Ovary (tissue), 9 donors: ENCODE results near the gene TNFRSF9. TPM values are rescaled to one million over a fixed set of nuclear protein-coding genes. Genes with fewer than 3 reads are reported as not detected.

Experiments
- DNase-seq, 5 donors: peaks; one replicate each; pipeline ENCODE4 v3.0.0-alpha.2; 2019 to 2020
- H3K27ac ChIP-seq, 2 donors: fragments of 200-600 bp; one replicate each; pipeline versions ENCODE4 v1.5.1 to v1.8.0; 2019 to 2022
- H3K27me3 ChIP-seq: fragments of 200-600 bp; one replicate; pipeline ENCODE4 v1.8.0; 2022
- H3K36me3 ChIP-seq: fragments of 200-600 bp; sonication (generic); one replicate; pipeline ENCODE4 v1.5.1; 2019
- H3K4me1 ChIP-seq: one replicate; pipeline ENCODE4 v1.8.1; 2013; ENCODE audit warnings: mild to moderate bottlenecking, moderate library complexity; ENCODE audit not compliant: insufficient read depth
- H3K4me3 ChIP-seq: fragments of 200-600 bp; sonication (generic); one replicate; pipeline ENCODE4 v1.5.1; 2017
- H3K9me3 ChIP-seq, 2 donors: fragments of 200-600 bp in 1 of 2; sonication (generic) in 1 of 2; one replicate each; pipeline versions ENCODE4 v1.5.1 to v1.8.1; 2013 to 2019; ENCODE audit warnings: mild to moderate bottlenecking in 1 of 2, moderate library complexity in 1 of 2
- EP300 ChIP-seq: sonication (generic); formaldehyde crosslinking; IDR thresholded peaks from one replicate; pipeline ENCODE4 v1.6.1; 2017; ENCODE audit warnings: antibody characterized with exemption
- POLR2A ChIP-seq: fragments of 450-650 bp; IDR thresholded peaks from one replicate; pipeline ENCODE4 v1.6.1; 2017; ENCODE audit warnings: antibody characterized with exemption, mild to moderate bottlenecking, moderate library complexity
- WGBS, 3 donors: extraction: QIAGEN DNeasy Blood & Tissue Kit in 1 of 3; methylation state at CpG; one replicate each; pipeline versions ENCODE4 v1.1.5 to v1.1.7; 2013 to 2017; 5-methylcytosine and 5-hydroxymethylcytosine counted together
- intact Hi-C, 4 donors: fragments of 100-400 bp; cut with DNase I; formaldehyde crosslinking; loops; one replicate each; pipeline versions ENCODE4 v1.11.0 to v1.15.1; 2022 to 2023
- polyA plus RNA-seq, 2 donors: library from polyadenylated mRNA; stranded (reverse); fragments of 200-250 nt in 1 of 2; fragments of 350-450 nt in 1 of 2; fragmentation: Illumina TruSeq in 1 of 2; extraction: RNeasy Lipid Tissue Mini Kit (QIAGEN cat#74804) in 1 of 2; gene quantifications; one replicate each; pipeline ENCODE4 v1.2.3, GENCODE V29; 2013 to 2014
- total RNA-seq, 7 donors: library from RNA; depleted of rRNA in 2 of 7; stranded (reverse); fragments of >200 nt in 2 of 7; fragmentation: NEBNext Ultra II Directional in 3 of 7; extraction: Animal tissue kit (Norgen Biotek cat#: 25700) in 3 of 7; gene quantifications; one replicate each; pipeline versions ENCODE4 v1.1.0 to v1.2.4, GENCODE V29; 2016 to 2023
- TF ChIP-seq, protein P1 (sequence below), 3 donors: fragments of 450-650 bp in 2 of 3; fragments of 200-600 bp in 1 of 3; IDR thresholded peaks; one replicate each; pipeline versions ENCODE4 v1.5.1 to v1.8.0; 2016 to 2022; ENCODE audit warnings: antibody characterized with exemption in 3 of 3, mild to moderate bottlenecking in 1 of 3
- donor health status: DM: no; HTN: no; CAD: no; lungs with moderate emphysema.
- donor health status: DM: no; HTN: no; CAD: no.
- donor health status: Bipolar disorder and iron deficiency.
- donor health status: DM: yes; HTN: yes; CAD: no.
- donor health status: DM: no; HTN: no; CAD: no.
- donor health status: DM: yes; HTN: yes; CAD: no.

Gene TNFRSF9
- total and polyA plus RNA-seq, 9 donors: 0.05 to 0.10 (median 0.08) TPM; not detected in 6

DNA sequence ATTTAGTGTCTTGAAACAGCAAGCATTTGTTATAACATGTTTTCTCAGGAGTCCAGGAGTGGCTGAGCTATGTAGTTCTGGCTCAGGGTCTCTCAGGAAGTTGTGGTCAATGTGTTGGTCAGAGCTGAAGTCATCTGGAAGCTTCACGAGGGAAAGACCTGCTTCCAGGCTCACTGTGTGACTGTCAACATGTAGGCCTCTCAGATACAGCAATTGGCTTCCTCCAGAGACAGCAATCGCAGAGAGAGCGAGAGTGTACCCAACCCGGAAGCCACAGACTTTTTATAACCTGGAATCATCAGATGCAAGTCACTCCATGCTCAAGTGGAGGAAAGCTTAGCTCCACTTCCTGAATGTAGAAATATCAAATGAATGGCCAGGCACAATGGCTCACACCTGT is 40.9 kb downstream of the TNFRSF9 start:
- H3K36me3 ChIP-seq: no peaks in the 10 kb centered on the region
- no peak overlapping the region for H3K27ac ChIP-seq
- H3K4me3 ChIP-seq: no peak overlapping the region
- H3K9me3 ChIP-seq: no peaks in the 10 kb centered on the region
- no peak for DNase-seq
- H3K27me3 ChIP-seq: no peaks in the 10 kb centered on the region
- H3K4me1 ChIP-seq: peaks cover 2% of the 10 kb centered on the region
- WGBS, 3 donors: 81 to 84% (median 83%) methylated on average over 4 of the region's 4 CpGs
- TF ChIP-seq EP300: no peak
- no peak for TF ChIP-seq POLR2A
- TF ChIP-seq, protein P1, sequence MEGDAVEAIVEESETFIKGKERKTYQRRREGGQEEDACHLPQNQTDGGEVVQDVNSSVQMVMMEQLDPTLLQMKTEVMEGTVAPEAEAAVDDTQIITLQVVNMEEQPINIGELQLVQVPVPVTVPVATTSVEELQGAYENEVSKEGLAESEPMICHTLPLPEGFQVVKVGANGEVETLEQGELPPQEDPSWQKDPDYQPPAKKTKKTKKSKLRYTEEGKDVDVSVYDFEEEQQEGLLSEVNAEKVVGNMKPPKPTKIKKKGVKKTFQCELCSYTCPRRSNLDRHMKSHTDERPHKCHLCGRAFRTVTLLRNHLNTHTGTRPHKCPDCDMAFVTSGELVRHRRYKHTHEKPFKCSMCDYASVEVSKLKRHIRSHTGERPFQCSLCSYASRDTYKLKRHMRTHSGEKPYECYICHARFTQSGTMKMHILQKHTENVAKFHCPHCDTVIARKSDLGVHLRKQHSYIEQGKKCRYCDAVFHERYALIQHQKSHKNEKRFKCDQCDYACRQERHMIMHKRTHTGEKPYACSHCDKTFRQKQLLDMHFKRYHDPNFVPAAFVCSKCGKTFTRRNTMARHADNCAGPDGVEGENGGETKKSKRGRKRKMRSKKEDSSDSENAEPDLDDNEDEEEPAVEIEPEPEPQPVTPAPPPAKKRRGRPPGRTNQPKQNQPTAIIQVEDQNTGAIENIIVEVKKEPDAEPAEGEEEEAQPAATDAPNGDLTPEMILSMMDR (IDR thresholded peaks at IDR 0.05): no peak
- intact Hi-C loops: loop anchor here in 2 of 4 donors (5.0 kb wide), 1 partner anchor 232 kb away; no protein-coding TSS in a partner anchor

DNA sequence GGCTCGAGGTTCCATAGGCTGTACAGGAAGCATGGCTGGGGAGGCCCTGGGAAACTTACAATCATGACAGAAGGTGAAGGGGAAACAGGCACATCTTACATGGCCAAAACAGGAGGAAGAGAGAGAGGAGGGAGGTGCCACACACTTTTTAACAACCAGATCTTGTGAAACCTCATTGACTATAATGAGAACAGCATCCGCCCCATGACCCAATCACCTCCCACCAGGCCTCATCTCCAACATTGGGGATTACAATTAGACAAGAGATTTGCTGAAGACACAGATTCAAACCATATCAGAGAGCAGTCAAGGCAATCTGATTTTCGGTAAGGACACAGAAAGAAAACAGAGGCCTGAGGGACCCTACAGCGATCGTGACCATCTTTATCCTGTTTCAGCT is 41.7 kb downstream of the TNFRSF9 start:
- no peaks in the 10 kb centered on the region for H3K27me3 ChIP-seq
- no peak for DNase-seq
- TF ChIP-seq POLR2A (no peak), EP300 (no peak)
- TF ChIP-seq, protein P1 (IDR thresholded peaks at IDR 0.05): no peak
- intact Hi-C loops: no loop called here
- peaks cover 2% of the 10 kb centered on the region for H3K4me1 ChIP-seq
- H3K27ac ChIP-seq: no peak overlapping the region
- no peaks in the 10 kb centered on the region for H3K36me3 ChIP-seq
- 85 to 91% (median 88%) methylated on average over 5 of the region's 5 CpGs for WGBS, 3 donors
- H3K9me3 ChIP-seq: no peaks in the 10 kb centered on the region
- no peak overlapping the region for H3K4me3 ChIP-seq

DNA sequence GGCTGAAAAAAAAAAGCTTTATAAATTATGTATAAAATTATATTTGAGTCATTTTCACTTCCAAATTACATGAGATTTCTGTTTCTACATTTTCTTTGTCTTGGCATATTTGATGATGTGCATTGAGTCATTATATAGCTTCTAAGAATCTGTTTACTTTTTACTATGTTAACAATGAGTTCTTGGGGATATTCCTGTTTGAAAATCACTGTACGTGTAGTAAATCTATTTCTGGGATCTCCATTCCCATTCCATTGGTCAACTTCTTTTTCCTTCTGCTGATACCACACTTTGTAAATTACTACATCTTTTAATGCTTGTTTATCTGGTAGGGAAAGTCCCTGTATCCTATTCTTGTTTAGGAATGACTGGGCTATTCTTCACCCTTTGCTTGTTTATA is 43.6 kb downstream of the TNFRSF9 start:
- TF ChIP-seq POLR2A (no peak), EP300 (no peak)
- TF ChIP-seq, protein P1 (IDR thresholded peaks at IDR 0.05): no peak
- no peak for DNase-seq
- H3K27me3 ChIP-seq: no peaks in the 10 kb centered on the region
- H3K9me3 ChIP-seq: no peaks in the 10 kb centered on the region
- no peak overlapping the region for H3K27ac ChIP-seq
- 71 to 81% (median 80%) methylated on average over 1 of the region's 1 CpG for whole genome bisulfite sequencing, 3 donors
- H3K4me3 ChIP-seq: no peak overlapping the region
- intact Hi-C loops: no loop called here
- H3K36me3 ChIP-seq: no peaks in the 10 kb centered on the region
- H3K4me1 ChIP-seq: no peaks in the 10 kb centered on the region

DNA sequence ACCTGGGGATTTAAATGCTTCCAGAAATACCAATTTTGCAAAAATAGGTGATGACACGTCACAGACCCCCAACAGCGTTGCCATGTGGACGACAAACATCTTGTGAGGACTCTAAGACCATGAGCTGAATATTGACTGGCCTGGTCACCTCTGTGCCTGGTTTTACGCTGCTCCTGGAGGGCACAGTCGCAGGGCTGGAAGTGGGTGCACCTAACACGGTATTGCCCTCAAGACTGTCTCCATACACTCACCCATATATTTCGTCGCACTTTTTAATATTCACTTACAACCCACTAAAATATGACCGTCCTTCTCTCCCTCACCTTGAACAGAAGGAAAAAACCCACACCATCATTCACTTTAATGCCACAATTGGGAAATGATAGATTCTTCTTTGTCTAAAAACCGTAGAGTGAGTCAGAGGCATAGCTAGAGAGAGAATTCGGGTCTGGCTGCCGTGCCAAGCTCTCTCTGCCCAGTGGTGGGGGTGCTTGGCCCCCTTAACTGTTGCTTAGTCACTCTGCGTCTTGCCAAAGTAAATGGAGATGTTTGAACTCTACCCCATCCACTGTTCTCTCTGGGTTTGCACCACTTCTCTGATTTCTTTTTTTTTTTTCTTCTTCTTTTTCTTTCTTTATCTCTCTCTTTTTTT is 47.0 kb downstream of the TNFRSF9 start:
- Histone ChIP-seq H3K4me3 (no peak overlapping the region), H3K4me1 (no peaks in the 10 kb centered on the region), H3K27ac (no peak overlapping the region), H3K36me3 (no peaks in the 10 kb centered on the region), H3K9me3 (no peaks in the 10 kb centered on the region), H3K27me3 (no peaks in the 10 kb centered on the region)
- no peak for DNase-seq
- TF ChIP-seq EP300: no peak
- no peak for TF ChIP-seq POLR2A
- TF ChIP-seq, protein P1 (IDR thresholded peaks at IDR 0.05): no peak
- intact Hi-C loops: no loop called here
- WGBS, 3 donors: 81 to 85% (median 82%) methylated on average over 13 of the region's 13 CpGs
